GM21529 (cell line): ENCODE measurements around the gene TMEM129.
"Not testable (repeated sequence)": the region's sequence is repeated elsewhere in the genome, so short reads cannot be mapped to it uniquely, and the experiment has no call there.

ENCODE experiments used
- ATAC-seq: cut with Tn5 transposase; IDR thresholded peaks from one replicate; pipeline ENCODE4 v1.9.1; 2021; ENCODE audit not compliant: unreplicated experiment

The TMEM129 gene

DNA sequence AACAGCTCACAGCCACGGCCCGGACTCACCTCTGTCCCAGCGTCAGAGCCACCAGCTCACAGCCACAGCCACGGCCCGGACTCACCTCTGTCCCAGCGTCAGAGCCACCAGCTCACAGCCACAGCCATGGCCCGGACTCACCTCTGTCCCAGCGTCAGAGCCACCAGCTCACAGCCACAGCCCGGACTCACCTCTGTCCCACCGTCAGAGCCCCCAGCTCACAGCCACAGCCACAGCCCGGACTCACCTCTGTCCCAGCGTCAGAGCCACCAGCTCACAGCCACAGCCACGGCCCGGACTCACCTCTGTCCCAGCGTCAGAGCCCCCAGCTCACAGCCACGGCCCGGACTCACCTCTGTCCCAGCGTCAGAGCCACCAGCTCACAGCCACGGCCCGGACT, 50.1 kb downstream of the TMEM129 start:
- ATAC-seq, result not testable (repeated sequence)

DNA sequence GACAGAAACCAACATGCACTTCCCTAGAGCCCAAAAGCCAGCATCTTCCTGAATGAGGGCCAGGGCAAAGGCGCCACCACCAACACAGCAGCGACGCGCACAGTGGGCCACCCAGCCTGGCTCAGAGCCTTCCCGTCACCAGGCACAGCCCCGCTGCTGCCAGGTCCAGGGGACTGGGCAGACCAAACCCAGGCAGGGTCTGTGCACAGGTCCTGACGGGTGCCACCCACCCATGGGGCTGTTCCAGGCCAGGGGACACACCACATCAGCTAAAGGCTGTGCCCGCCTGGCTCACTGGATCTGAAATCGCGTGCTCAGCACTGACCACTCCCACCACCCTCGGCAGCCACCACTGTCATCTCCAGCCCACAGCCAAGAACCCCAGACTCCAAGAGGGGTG, 50.8 kb downstream of the TMEM129 start:
- ATAC-seq, result no peak

DNA sequence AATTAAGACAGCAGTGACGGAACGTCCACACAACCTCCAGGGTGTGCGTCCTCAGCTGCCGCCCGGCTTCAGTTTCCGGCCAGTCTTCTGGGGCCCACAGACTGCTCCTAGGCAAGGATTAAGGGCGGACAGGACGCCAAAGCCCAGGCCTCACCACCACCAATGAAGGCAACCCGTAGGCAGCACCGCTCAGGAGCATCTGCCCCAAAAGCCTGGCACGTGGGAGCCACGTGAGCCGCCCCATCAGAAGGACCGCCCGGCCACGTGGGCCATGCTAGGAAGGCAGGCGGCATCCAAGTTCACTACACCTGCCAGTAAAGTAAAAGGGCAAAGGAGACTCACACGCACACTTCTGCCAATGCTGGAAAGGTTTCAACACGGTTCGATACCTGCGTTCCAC, 51.3 kb downstream of the TMEM129 start:
- no peak for ATAC-seq

DNA sequence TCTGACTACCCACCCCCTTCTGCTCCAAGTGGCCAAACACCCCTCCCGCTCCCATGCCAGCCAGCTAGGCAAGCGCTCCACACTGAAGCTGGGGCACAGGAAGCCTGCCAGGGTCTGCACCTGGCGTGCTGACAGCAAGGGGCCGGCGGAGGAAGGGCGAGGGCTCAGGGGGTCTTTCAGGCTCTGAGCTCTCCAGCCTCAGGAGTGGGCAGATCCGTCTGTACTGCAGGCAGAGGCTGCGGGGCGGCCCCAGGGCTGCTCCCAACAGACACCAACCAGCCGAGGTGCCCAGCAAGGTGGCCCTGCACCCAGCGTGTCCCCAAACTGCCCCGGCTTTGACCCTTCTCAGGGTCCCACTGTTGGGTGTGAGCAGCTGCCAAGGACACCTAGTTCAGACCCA, 51.9 kb downstream of the TMEM129 start:
- no peak for ATAC-seq

DNA sequence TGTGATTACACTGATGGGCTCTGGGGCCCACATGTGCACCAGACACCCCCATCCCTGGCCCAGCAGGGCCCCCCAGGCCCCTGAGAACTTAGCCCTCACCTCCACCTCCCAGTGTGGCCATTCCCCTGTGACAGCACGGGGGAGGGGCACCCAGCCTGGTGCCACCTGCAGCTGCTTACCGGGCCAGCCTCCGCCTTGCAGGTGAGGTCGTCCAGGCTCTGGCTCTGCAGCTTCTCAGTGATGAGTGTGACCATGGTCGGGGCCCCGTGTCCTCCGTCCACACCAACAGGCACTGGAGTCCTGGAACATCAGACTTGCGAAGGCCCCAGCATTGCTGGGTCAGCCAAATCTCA, 52.7 kb downstream of the TMEM129 start:
- ATAC-seq, result no peak

DNA sequence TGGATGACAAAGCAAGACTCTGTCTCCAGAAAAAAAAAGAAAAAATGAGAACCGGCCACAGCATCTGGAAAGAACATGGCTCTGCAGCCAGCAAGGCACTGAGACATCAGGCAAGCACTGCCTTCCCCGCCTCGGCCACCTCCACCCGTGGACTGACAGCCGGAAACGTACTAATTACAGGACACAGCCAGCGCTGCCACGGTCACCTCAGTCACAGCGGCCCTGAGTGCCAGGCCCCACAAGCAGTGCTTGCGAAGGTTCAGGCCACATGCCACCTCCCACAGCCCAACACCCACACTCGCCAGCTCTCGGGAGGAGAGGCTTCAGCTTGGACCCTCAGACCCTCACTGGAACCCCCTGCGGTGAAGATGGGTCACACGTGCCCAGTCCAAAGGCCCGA, 53.9 kb downstream of the TMEM129 start:
- no peak for ATAC-seq

DNA sequence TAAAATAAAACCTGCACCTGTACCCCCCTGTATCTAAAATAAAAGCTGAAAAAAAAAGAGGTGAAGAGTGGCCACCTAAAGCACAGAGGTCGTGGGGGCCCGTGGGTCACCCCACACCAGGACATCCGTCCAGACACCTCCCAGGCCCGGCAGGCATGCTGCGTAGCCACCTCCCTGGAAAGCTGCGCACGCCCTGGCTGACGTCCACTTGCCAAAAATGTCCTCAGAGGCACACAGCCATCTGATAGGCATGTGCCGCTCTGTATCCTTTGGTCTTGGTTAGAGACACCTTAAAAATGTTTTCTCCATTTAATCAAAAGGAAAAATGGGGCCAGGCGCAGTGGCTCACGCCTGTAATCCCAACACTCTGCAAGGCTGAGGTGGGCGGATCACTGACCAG, 54.7 kb downstream of the TMEM129 start:
- no peak for ATAC-seq
